ENCODE data around the gene HAUS5. TPM values are rescaled to one million over a fixed set of nuclear protein-coding genes. Genes with fewer than 3 reads are reported as not detected.

HAUS5 gene
- total RNA-seq, 5 donors from 2014 or later (not counting 1 experiment from before 2014, with no cell fraction given) = 25.5 to 34.1 (median 29.3) TPM

Other genes starting within 250 kb of the HAUS5 start
- gene GPR42, start 241.7 kb upstream of the HAUS5 start, total RNA-seq = not detected
- not detected for gene FFAR2, start 164.5 kb upstream of the HAUS5 start, total RNA-seq
- gene KRTDAP, start 122.3 kb upstream of the HAUS5 start, total RNA-seq = not detected
- 1 to 10 TPM in 4 of 5 donors, not detected in 1; 1.8 to 2.3 (median 2.1) TPM for gene DMKN, start 99.1 kb upstream of the HAUS5 start, total RNA-seq
- gene SBSN, start 84.4 kb upstream of the HAUS5 start, total RNA-seq = under 1 TPM in 1 of 5 donors, not detected in 4; 0.23 TPM
- gene GAPDHS, start 79.3 kb upstream of the HAUS5 start, total RNA-seq = not detected
- 10 to 100 TPM; 27.5 to 46.6 (median 44.2) TPM for gene TMEM147, start 67.1 kb upstream of the HAUS5 start, total RNA-seq
- gene ATP4A, start 49.1 kb upstream of the HAUS5 start, total RNA-seq = not detected
- not detected for gene PMIS2, start 26.6 kb upstream of the HAUS5 start, total RNA-seq
- 10 to 100 TPM; 37.6 to 74.0 (median 68.4) TPM for gene RBM42, start 16.3 kb downstream of the HAUS5 start, total RNA-seq
- 1 to 10 TPM in 2 of 5 donors, under 1 TPM in 2, not detected in 1; 0.67 to 2.1 (median 1.1) TPM for gene ETV2, start 29.0 kb downstream of the HAUS5 start, total RNA-seq
- gene COX6B1, start 35.6 kb downstream of the HAUS5 start, total RNA-seq = 100 to 1,000 TPM; 199 to 248 (median 225) TPM
- under 1 TPM in 4 of 5 donors, not detected in 1; 0.20 to 0.56 (median 0.38) TPM for gene UPK1A, start 53.8 kb downstream of the HAUS5 start, total RNA-seq
- gene ZBTB32, start 91.8 kb downstream of the HAUS5 start, total RNA-seq = 1 to 10 TPM; 1.2 to 4.1 (median 2.0) TPM
- gene KMT2B, start 105.3 kb downstream of the HAUS5 start, total RNA-seq = 100 to 1,000 TPM in 1 of 5 donors, 10 to 100 TPM in 4; 76.4 to 107 (median 92.5) TPM
- gene IGFLR1, start 129.7 kb downstream of the HAUS5 start, total RNA-seq = 100 to 1,000 TPM in 2 of 5 donors, 10 to 100 TPM in 3; 54.7 to 123 (median 98.1) TPM
- gene U2AF1L4, start 132.7 kb downstream of the HAUS5 start, total RNA-seq = 10 to 100 TPM; 40.2 to 74.1 (median 49.3) TPM
- gene PSENEN, start 132.9 kb downstream of the HAUS5 start, total RNA-seq = 10 to 100 TPM; 21.2 to 33.5 (median 24.5) TPM
- 10 to 100 TPM; 11.8 to 23.6 (median 22.8) TPM for gene LIN37, start 135.8 kb downstream of the HAUS5 start, total RNA-seq
- gene HSPB6, start 144.3 kb downstream of the HAUS5 start, total RNA-seq = under 1 TPM in 3 of 5 donors, not detected in 2; 0.44 to 0.69 (median 0.51) TPM
- 10 to 100 TPM; 31.3 to 52.1 (median 47.8) TPM for gene PROSER3, start 145.4 kb downstream of the HAUS5 start, total RNA-seq
- 10 to 100 TPM; 19.7 to 38.5 (median 22.8) TPM for gene ARHGAP33, start 162.8 kb downstream of the HAUS5 start, total RNA-seq
- not detected for gene PRODH2, start 200.1 kb downstream of the HAUS5 start, total RNA-seq
- under 1 TPM in 2 of 5 donors, not detected in 3; 0.06 to 0.33 TPM for gene NPHS1, start 239.8 kb downstream of the HAUS5 start, total RNA-seq
- gene KIRREL2, start 244.2 kb downstream of the HAUS5 start, total RNA-seq = under 1 TPM; 0.16 to 0.28 (median 0.25) TPM